RWPE1 (cell line): Measurements from ENCODE around the gene PARD6B.
"Not testable (repeated sequence)": the region's sequence is repeated elsewhere in the genome, so short reads cannot be mapped to it uniquely, and the experiment has no call there.

Source experiments
- CTCF ChIA-PET: fragments of 350-600 bp; sonication (Branson Sonifier 250); formaldehyde crosslinking; extraction: SDS; loops from one replicate; lab custom pipeline; 2021; lab: Yijun Ruan, JAX
- POLR2A ChIA-PET: fragments of 400-600 bp; formaldehyde crosslinking; extraction: SDS; loops from one replicate; lab custom pipeline; 2020; ENCODE audit warnings: antibody characterized with exemption; ENCODE audit not compliant: low non-redundant PET; lab: Yijun Ruan, JAX
- DNase-seq: peaks from one replicate; pipeline ENCODE4 v3.0.0; 2012; ENCODE audit warnings: low spot score
- H3K27ac ChIP-seq: fragments of 450-650 bp; 2 replicates; pipeline ENCODE4 v1.5.1; 2017
- TF ChIP-seq, protein P1 (sequence below): fragments of 450-650 bp; conservative IDR thresholded peaks from 2 replicates; pipeline ENCODE4 v1.5.1; 2017; ENCODE audit warnings: low read depth, mild to moderate bottlenecking

Gene PARD6B

DNA sequence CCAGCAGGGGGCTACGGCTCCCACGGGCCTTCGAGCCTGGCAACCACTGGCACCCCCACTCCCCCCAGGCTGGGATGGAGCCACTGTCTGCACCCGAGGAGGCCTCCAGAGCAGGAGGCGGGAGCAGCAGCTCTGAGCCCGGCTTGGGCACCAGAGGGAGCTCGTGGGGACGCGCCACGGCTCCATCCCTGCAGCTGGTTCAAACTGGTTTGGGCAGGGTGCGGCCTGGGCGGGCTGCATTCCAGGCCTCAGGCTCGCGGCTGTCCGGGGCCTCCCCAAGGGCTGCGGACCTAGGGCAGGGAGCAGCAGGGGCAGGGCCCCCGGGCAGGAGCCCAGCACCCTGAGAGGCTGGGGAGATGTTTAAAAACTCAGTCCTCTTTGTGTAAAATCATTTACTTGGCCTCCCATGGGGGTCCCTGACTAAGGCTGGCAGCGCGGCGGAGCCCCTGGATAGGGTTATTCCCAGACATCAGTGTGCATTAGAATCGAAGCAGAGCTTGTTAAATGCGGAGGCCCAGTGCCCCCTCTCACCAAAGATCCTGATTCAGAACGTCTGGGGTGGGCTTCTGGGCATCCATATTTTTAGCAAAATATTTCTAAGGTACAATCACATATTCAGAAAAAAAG is 59.4 kb downstream of the PARD6B start:
- DNase-seq: peak; percentile 98
- ChIA-PET CTCF (interaction anchor here (0.5 to 1.7 kb wide), 26 partner anchors 8 to 612 kb away, joined by 3 to 11 read pairs (median 3); partner anchors contain the start of genes DPM1 and MOCS3), POLR2A (interaction anchor here (0.6 to 1.4 kb wide), 6 partner anchors 12 to 327 kb away, joined by 3 to 6 read pairs (median 4); partner anchors contain the start of genes ADNP, DPM1 and MOCS3)
- H3K27ac ChIP-seq: peak overlapping the region; percentile 85
- TF ChIP-seq, protein P1, sequence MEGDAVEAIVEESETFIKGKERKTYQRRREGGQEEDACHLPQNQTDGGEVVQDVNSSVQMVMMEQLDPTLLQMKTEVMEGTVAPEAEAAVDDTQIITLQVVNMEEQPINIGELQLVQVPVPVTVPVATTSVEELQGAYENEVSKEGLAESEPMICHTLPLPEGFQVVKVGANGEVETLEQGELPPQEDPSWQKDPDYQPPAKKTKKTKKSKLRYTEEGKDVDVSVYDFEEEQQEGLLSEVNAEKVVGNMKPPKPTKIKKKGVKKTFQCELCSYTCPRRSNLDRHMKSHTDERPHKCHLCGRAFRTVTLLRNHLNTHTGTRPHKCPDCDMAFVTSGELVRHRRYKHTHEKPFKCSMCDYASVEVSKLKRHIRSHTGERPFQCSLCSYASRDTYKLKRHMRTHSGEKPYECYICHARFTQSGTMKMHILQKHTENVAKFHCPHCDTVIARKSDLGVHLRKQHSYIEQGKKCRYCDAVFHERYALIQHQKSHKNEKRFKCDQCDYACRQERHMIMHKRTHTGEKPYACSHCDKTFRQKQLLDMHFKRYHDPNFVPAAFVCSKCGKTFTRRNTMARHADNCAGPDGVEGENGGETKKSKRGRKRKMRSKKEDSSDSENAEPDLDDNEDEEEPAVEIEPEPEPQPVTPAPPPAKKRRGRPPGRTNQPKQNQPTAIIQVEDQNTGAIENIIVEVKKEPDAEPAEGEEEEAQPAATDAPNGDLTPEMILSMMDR: peak; percentile 99

DNA sequence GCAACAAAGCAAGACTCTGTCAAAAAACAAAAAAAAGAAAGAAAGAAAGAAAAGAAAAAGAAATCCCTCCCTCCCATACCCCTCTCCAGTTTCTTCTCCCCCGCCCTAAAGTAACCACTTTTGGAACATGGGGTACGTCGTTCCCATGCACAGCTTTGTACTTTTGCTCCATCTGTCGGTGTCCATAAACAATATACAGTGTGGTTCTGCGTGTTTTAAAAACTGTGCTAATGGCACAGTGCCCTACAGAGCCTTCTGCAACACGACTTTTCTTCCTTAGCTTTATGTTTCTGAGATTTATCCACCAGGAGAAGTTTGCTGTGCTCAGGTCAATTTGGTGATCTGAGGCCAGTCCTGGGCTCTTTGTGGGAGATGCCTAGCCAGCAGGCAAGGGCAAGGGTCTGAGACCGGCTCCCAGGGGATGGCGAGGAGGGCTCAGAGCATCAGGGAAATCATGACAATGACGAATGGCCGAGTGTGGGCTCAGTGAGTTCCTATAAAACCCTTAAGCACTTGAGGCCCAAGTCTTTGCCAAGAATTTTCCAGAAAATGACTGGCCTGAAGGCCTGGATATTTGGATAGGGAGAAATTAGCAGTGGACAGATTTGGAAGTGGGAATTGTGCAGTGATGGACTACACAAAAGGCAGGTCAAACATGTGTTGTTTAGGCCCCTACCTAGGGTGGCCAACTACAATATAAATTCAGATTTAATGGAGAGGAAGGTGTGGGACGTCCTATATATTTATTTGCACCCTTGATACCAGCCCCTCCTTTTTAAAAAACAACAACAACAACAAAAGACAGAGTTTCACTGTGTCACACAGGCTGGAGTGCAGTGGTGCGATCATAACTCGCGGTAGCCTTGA is 61.6 kb downstream of the PARD6B start:
- POLR2A ChIA-PET: interaction anchor here (0.6 kb wide), 2 partner anchors 138 to 146 kb away, joined by 3 to 5 read pairs; partner anchors contain the start of gene ADNP
- H3K27ac ChIP-seq: peak overlapping the region; percentile 85
- TF ChIP-seq, protein P1: no peak

DNA sequence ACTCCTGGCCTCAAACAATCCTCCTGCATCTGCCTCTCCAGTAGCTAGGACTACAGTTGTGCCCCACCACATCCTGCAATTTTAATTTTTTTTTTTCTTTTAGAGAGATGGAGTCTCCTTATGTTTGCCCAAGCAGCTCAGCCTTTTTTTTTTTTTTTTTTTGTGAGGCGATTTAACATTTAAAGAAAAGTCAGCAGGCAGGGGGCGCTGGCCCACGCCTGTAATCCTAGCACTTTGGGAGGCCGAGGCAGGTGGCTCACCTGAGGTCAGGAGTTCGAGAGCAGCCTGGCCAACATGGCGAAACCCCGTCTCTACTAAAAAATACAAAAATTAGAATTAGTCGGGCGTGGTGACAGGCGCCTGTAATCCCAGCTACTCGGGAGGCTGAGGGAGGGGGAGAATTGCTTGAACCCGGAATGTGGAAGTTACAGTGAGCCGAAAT is 62.2 kb downstream of the PARD6B start:
- ChIA-PET CTCF (interaction anchor here (0.6 to 2.5 kb wide), 29 partner anchors 9 to 889 kb away, joined by 3 to 58 read pairs (median 4); partner anchors contain the start of gene ADNP), POLR2A (interaction anchor here (0.6 kb wide), 3 partner anchors 135 to 145 kb away, joined by 3 to 5 read pairs (median 3); partner anchors contain the start of gene ADNP)
- H3K27ac ChIP-seq, DNase-seq: not testable (repeated sequence)
- TF ChIP-seq, protein P1: peak; percentile 62

More for the DNA sequence above, 61.6 kb downstream of the PARD6B start:
- no peak for DNase-seq
- CTCF ChIA-PET: interaction anchor here (0.6 to 2.5 kb wide), 22 partner anchors 10 to 889 kb away, joined by 3 to 58 read pairs (median 4); partner anchors contain the start of gene ADNP

DNA sequence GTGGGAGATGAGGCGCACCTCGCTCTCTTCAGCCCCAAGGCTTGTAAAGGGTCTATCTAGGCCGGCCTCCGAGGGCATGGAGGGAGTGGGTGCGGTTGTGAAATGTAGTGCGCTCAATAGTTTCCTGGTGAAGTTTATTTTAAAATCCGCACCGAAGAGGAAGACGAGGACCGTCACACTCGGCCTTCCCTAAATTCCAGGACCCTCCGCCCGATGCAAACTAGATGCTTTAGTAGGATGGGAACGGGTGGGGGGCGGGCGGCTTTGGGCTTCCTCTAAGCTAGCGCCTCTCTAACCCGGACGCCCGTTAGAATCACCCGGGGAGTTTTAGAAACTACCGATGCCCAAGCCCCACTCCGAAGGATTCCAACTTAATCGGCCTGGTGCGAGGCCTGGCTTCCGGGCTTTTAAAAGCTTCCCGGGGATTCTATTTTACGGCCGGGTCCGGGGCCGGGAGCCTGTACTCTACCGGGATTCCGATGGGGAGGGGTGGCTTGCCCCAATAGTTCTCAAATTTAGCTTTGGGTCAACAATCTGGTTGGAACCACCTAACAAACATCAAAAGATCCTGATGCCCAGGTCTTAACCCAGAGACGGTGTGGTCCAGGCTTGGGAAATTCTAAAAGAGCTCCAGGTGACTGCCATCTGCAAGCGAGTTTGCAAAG is 62.9 kb downstream of the PARD6B start:
- TF ChIP-seq, protein P1: no peak
- peak overlapping the region; percentile 64 for H3K27ac ChIP-seq
- POLR2A ChIA-PET: interaction anchor here (0.6 to 1.3 kb wide), 4 partner anchors 135 to 231 kb away, joined by 3 to 6 read pairs (median 4); partner anchors contain the start of gene ADNP
- CTCF ChIA-PET: interaction anchor here (0.5 to 2.5 kb wide), 65 partner anchors 11 to 1356 kb away, joined by 3 to 58 read pairs (median 4); partner anchors contain the start of genes ADNP, DPM1 and MOCS3
- no peak for DNase-seq

DNA sequence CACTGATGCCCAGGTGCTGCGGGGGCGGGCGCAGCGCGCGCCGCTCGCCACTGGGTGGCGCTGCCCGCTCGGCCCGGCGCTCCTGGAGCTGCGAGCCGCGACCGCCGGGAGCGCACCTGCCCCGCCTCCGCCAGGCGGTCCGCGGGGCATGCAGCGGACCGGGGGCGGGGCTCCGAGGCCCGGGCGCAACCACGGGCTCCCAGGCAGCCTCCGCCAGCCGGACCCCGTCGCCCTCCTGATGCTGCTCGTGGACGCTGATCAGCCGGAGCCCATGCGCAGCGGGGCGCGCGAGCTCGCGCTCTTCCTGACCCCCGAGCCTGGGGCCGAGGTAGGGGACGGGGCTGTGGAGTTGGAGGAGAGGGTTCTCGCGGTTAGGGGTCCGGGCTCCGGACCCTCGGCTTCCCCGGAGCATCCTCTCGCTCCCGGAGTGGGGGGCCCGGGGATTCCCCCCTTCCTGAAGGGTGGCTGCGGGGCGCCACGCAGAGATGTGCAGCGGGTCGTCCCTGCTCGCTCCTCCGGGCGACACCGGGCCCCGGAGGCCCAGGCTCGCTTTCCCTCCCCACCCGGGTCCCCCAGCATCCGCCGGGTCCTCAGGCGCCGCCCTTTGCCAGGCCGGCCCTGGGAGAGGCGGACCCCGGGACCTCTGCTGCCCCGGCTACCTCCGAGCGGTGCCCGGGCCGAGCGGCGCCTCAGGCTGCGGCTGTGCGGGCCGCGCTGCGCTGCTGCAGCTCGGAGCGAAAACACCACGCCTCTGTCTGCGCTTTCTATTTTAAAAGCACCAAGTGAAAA is 63.7 kb downstream of the PARD6B start, which contains the start of gene BCAS4:
BCAS4 (plus strand) TSS at position 216 of the 789 bp plus-strand sequence; CDS start at position 239, 23 bp downstream.
- POLR2A ChIA-PET: interaction anchor here (1.0 to 1.3 kb wide), 2 partner anchors 136 to 197 kb away, joined by 4 to 6 read pairs; partner anchors contain the start of gene ADNP
- CTCF ChIA-PET: interaction anchor here (0.5 to 2.5 kb wide), 73 partner anchors 10 to 1350 kb away, joined by 3 to 58 read pairs (median 4); partner anchors contain the start of genes ADNP, DPM1 and MOCS3
- TF ChIP-seq, protein P1: peak; percentile 100
- peak; percentile 96 for DNase-seq
- peak within 1 kb of the TSS; percentile 64 for H3K27ac ChIP-seq
